DOHH2 (cell line): ENCODE results near the gene LNX2.

Experiments used
- CTCF ChIP-seq: fragments of 200-600 bp; sonication (generic); IDR thresholded peaks from one replicate; pipeline ENCODE4 v1.5.1; 2014; ENCODE audit warnings: antibody characterized with exemption, mild to moderate bottlenecking, low read depth, low read length; ENCODE audit not compliant: poor library complexity, severe bottlenecking
- EZH2phosphoT487 ChIP-seq: fragments of 200-600 bp; sonication (generic); IDR thresholded peaks from 2 replicates; pipeline ENCODE4 v1.6.1; 2017; ENCODE audit warnings: borderline replicate concordance, mild to moderate bottlenecking, antibody characterized with exemption, low read length, moderate library complexity, mixed read lengths

- TF ChIP-seq CTCF = no peak
- TF ChIP-seq EZH2phosphoT487 = no peak
Observed at GRCh38 chr13:27634231-27634630, 13.9 kb upstream of the LNX2 start.
